ENCODE measurements around the gene TGFA. TPM values are rescaled to one million over a fixed set of nuclear protein-coding genes. Genes with fewer than 3 reads are reported as not detected.

TGFA gene
- total RNA-seq, 1 experiment from 2014 or later = 1.7 TPM

DNA sequence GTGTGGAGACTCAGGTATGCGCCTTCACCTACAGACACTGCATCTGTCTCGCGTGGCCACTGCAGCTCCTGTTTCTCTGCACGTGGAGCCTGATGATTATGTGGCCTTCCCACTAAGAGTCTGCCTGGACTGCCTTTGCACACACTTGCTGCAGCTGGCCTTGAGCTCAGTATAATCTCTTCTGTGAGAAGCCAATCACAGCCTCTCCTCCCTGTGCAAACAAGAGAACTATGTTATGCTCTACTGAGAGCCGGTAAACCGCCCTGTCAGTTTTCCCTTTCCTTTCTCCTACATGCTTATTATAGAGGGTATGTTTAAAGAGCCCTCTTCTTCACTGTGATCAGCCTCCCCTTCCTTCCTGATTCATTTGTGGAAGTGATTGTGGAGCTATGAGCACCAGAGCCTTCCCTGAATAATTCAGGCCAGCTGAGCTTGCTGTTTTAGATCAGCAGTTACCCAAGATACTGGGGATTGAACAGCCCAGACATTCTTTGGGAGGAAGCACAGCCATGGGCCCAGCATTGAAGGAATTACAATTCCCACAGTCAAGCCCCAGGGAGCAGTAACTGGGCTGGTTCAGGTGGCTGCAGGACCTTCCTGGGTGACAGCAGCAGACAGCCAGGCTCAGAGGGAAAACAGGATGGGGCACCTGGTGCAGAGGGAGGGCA, 3.7 kb upstream of the TGFA start:
- Histone ChIP-seq H3K4me3 (ENCODE audit: low read depth in 2 of 2, low read length in 2 of 2) (no peak overlapping the region), H3K27ac (ENCODE audit: low read length) (no peak overlapping the region), H3K27me3 (ENCODE audit: control insufficient read depth, insufficient read depth, low read length) (peaks cover 14% of the 10 kb centered on the region), H3K9me3 (ENCODE audit: control insufficient read depth, insufficient read depth, low read depth, low read length) (no peaks in the 10 kb centered on the region), H3K4me1 (ENCODE audit: control insufficient read depth, insufficient read depth, low read length) (peaks cover 4% of the 10 kb centered on the region), H3K36me3 (ENCODE audit: control insufficient read depth, insufficient read depth, low read length) (peaks cover 7% of the 10 kb centered on the region; the same call in 1 of the 2 replicates)
- ATAC-seq (no peak), DNase-seq (ENCODE audit: low read depth, low spot score) (no peak)
- BruUV-seq (replicated peaks) = no TSS peak
- TF ChIP-seq, protein P1, sequence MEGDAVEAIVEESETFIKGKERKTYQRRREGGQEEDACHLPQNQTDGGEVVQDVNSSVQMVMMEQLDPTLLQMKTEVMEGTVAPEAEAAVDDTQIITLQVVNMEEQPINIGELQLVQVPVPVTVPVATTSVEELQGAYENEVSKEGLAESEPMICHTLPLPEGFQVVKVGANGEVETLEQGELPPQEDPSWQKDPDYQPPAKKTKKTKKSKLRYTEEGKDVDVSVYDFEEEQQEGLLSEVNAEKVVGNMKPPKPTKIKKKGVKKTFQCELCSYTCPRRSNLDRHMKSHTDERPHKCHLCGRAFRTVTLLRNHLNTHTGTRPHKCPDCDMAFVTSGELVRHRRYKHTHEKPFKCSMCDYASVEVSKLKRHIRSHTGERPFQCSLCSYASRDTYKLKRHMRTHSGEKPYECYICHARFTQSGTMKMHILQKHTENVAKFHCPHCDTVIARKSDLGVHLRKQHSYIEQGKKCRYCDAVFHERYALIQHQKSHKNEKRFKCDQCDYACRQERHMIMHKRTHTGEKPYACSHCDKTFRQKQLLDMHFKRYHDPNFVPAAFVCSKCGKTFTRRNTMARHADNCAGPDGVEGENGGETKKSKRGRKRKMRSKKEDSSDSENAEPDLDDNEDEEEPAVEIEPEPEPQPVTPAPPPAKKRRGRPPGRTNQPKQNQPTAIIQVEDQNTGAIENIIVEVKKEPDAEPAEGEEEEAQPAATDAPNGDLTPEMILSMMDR (IDR thresholded peaks at IDR 0.05) = no peak
- TF ChIP-seq TCF7L2 (IDR thresholded peaks at IDR 0.05; ENCODE audit: low read depth, low read length) (no peak), POLR2AphosphoS5 (IDR thresholded peaks at IDR 0.05; ENCODE audit: low read depth, low read length) (no peak), SIN3A (IDR thresholded peaks at IDR 0.05; ENCODE audit: borderline replicate concordance, insufficient read depth, low read depth, low read length) (no peak)
- TF ChIP-seq, protein P2, sequence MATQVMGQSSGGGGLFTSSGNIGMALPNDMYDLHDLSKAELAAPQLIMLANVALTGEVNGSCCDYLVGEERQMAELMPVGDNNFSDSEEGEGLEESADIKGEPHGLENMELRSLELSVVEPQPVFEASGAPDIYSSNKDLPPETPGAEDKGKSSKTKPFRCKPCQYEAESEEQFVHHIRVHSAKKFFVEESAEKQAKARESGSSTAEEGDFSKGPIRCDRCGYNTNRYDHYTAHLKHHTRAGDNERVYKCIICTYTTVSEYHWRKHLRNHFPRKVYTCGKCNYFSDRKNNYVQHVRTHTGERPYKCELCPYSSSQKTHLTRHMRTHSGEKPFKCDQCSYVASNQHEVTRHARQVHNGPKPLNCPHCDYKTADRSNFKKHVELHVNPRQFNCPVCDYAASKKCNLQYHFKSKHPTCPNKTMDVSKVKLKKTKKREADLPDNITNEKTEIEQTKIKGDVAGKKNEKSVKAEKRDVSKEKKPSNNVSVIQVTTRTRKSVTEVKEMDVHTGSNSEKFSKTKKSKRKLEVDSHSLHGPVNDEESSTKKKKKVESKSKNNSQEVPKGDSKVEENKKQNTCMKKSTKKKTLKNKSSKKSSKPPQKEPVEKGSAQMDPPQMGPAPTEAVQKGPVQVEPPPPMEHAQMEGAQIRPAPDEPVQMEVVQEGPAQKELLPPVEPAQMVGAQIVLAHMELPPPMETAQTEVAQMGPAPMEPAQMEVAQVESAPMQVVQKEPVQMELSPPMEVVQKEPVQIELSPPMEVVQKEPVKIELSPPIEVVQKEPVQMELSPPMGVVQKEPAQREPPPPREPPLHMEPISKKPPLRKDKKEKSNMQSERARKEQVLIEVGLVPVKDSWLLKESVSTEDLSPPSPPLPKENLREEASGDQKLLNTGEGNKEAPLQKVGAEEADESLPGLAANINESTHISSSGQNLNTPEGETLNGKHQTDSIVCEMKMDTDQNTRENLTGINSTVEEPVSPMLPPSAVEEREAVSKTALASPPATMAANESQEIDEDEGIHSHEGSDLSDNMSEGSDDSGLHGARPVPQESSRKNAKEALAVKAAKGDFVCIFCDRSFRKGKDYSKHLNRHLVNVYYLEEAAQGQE (IDR thresholded peaks at IDR 0.05; ENCODE audit: insufficient read depth in 1 of 2, low read depth in 2 of 2, low read length in 1 of 2) = no peak
- intact Hi-C loops (cut with micrococcal nuclease; ENCODE audit: unreplicated experiment) (no loop called here), in situ Hi-C loops (cut with HindIII; ENCODE audit: low pct_unique_long_range_greater_than_20kb, low sequenced_read_pairs) (no loop called here)
- POLR2A ChIA-PET = no interaction called here
- CTCF ChIA-PET = interaction anchor here (0.9 kb wide), 1 partner anchor 88 kb away, joined by 3 read pairs; no protein-coding TSS in a partner anchor

DNA sequence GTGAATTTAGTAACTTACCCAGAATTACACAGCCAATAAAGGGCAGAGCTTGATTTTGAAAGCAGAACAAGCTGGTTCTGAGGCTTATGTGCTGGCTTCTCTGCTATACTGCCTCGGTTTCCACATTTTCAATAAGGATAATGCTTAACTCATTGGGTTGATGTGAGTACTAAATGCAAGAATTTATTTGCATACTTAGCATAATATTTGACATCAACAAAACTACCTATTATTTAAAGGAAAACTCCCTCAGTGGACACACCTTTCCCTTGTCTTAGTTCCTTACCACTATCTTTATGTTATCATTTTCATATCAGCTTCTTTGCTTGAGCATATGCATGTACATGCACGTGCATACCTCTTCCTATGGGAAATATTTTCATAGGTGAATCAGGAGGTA, 3.0 kb upstream of the TGFA start:
- TF ChIP-seq, protein P1 (IDR thresholded peaks at IDR 0.05) = no peak
- TF ChIP-seq TCF7L2 (IDR thresholded peaks at IDR 0.05; ENCODE audit: low read depth, low read length) = no peak
- no peak for TF ChIP-seq POLR2AphosphoS5 (IDR thresholded peaks at IDR 0.05; ENCODE audit: low read depth, low read length)
- TF ChIP-seq SIN3A (IDR thresholded peaks at IDR 0.05; ENCODE audit: borderline replicate concordance, insufficient read depth, low read depth, low read length) = no peak
- TF ChIP-seq, protein P2 (IDR thresholded peaks at IDR 0.05; ENCODE audit: insufficient read depth in 1 of 2, low read depth in 2 of 2, low read length in 1 of 2) = no peak
- in situ Hi-C loops (cut with HindIII; ENCODE audit: low pct_unique_long_range_greater_than_20kb, low sequenced_read_pairs) = no loop called here
- POLR2A ChIA-PET = no interaction called here

More for the DNA sequence above, 3.0 kb upstream of the TGFA start:
- Histone ChIP-seq H3K9me3 (ENCODE audit: control insufficient read depth, insufficient read depth, low read depth, low read length) (no peaks in the 10 kb centered on the region), H3K27me3 (ENCODE audit: control insufficient read depth, insufficient read depth, low read length) (peaks cover 21% of the 10 kb centered on the region), H3K36me3 (ENCODE audit: control insufficient read depth, insufficient read depth, low read length) (peaks cover 7% of the 10 kb centered on the region; the same call in 1 of the 2 replicates), H3K4me3 (ENCODE audit: low read depth in 2 of 2, low read length in 2 of 2) (no peak overlapping the region), H3K4me1 (ENCODE audit: control insufficient read depth, insufficient read depth, low read length) (peaks cover 4% of the 10 kb centered on the region), H3K27ac (ENCODE audit: low read length) (no peak overlapping the region)
- no peak for DNase-seq (ENCODE audit: low read depth, low spot score)
- intact Hi-C loops (cut with micrococcal nuclease; ENCODE audit: unreplicated experiment) = no loop called here
- CTCF ChIA-PET = no interaction called here
- no peak for ATAC-seq
- BruUV-seq (replicated peaks) = no TSS peak
